Heart left ventricle (tissue), 13 donors: ENCODE measurements around the gene NR2F1-AS1.

Experiments
- CTCF ChIP-seq, 12 donors: fragments of 200-600 bp; sonication (generic) in 4 of 12; IDR thresholded peaks; one replicate each; pipeline versions ENCODE4 v1.5.0 to v1.8.0; 2018 to 2022; ENCODE audit warnings: antibody characterized with exemption in 12 of 12, mild to moderate bottlenecking in 5 of 12
- POLR2A ChIP-seq, 2 donors: fragments of 450-650 bp; IDR thresholded peaks; one replicate each; pipeline ENCODE4 v1.6.1; 2017; ENCODE audit warnings: antibody characterized with exemption in 2 of 2, mild to moderate bottlenecking in 2 of 2, moderate library complexity in 2 of 2
- donor health status: ischemic (EF 13 %, LVEDD 7.1; RV severe dilation, severe dysfunction).
- donor health status: DM: no; HTN: yes; CAD: no.
- donor health status: DM: no; HTN: no; CAD: no.
- donor health status: ischemic (EF 25% LVEDD 6.9; RV normal size, moderate dysfunction).
- donor health status: ischemic (EF 25% LVEDD 5.7; RV mildly dilated, moderate dysfunction).
- donor health status: ischemic (EF 35%, LVEDD 5.7; RV mildly dilated, moderate dysfunction).
- donor health status: nonischemic (EF 11% LVEDD 7.7; RV severe dilation, severe dysfunction).
- donor health status: DM: yes; HTN: yes; CAD: no.
- donor health status: PGD.
- donor health status: ischemic (EF 29% LVEDD 5.4; RV normal size, mild dysfunction).
- donor health status: nonischemic (EF 23%, LVEDD 6.1; RV moderate dilation, normal function).

GRCh38 chr5:93384995-93385394 lies 196.0 kb downstream of the NR2F1-AS1 start:
- no peak for TF ChIP-seq POLR2A (IDR thresholded peaks at IDR 0.05)
- no peak for TF ChIP-seq CTCF (IDR thresholded peaks at IDR 0.05)
